ENCODE results near the gene SAA1.

DNA sequence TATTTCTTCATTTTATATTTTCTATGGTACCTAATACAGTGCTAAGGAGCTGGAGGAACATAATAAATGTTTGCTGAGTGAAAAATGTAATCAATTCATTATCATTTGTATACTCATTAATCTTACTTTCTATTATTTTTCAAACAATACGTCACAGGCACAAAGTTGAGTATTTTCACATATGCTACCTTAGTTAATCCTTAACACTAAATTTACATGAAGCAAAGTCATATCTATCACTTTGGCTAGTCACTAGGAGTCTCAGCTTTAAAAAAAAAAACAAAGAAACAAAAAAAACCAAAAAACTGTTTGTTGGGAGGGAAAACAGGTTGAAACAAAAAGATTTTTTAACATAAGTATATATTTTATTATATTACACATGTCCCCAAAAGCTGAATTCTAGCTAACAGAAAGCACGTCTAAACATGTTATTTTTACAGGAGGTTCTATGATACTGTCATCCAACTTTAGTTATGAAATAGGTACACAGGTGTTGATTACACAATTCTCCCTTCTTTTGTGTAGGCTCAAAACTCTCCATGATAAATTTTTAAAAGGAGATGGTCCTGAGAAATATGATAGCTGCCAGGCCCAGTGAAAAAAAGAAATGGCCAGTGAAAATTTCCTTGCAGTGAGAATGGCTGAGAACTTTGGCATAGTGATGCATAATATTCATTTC, 41.5 kb downstream of the SAA1 start:
- no peak for TF ChIP-seq CTCF (IDR thresholded peaks at IDR 0.05)
- TF ChIP-seq ZFX (IDR thresholded peaks at IDR 0.05; ENCODE audit: borderline replicate concordance): no peak
